Measurements from ENCODE around the gene KLHL3.

KLHL3 gene

DNA sequence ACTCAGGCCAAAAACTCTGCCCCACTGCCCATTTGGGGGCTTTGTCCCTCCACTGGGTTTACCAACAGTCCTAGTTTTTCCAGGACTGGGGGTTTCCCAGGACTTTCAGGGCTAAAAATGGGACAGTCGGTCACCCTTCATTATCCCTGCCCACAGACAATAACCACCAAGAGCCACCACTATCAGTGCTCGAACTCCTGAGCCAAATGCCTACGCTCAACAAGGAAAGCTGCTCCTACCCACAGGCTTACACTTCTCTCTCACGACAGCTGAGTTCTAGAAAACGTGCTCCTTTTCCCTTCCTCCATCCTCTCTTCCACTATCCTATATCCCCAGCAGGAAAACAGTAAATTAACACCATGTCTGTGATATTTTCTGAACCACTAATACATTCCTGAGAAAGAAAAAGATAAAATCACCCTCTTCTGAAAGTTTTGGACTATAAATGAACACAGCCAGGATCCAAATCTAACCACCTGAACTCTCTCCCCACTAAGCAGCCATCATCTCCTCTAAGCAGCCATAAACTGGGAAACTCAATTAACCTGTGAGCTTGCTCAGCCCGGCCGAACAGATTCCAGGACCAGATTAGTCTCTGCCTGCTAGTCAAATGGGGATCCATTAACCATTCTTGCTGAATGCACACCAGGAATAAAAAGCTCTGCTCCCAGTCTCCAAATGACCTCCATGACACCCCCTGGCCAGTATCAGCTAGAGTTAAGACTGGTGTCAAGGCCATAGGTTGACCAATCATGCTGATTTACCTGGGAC, 41.8 kb downstream of the KLHL3 start:
- no peak for TF ChIP-seq CTCF (IDR thresholded peaks at IDR 0.05)
- TF ChIP-seq ZFX (IDR thresholded peaks at IDR 0.05; ENCODE audit: borderline replicate concordance) = no peak
- no peak overlapping the region for H3K27ac ChIP-seq

- TF ChIP-seq CTCF (IDR thresholded peaks at IDR 0.05) (no peak), ZFX (IDR thresholded peaks at IDR 0.05; ENCODE audit: borderline replicate concordance) (no peak)
- no peak overlapping the region for H3K27ac ChIP-seq
Measured at GRCh38 chr5:137693307-137693950, 42.5 kb downstream of the KLHL3 start.

DNA sequence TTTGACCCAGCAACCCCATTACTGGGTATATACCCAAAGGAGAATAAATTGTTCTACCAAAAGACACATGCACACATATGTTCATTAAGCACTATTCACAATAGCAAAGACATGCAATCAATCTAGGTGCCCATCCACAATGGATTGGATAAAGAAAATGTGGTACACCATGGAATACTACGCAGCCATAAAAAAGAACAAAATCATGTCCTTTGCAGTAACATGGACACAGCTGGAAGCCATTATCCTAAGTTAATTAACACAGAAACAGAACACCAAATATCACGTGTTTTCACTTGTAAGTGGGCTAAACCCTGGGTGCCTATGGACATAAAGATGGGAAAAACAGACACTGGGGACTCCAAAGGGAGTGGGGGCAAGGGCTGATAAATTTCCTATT, 46.6 kb downstream of the KLHL3 start:
- TF ChIP-seq ZFX (IDR thresholded peaks at IDR 0.05; ENCODE audit: borderline replicate concordance) (no peak), CTCF (IDR thresholded peaks at IDR 0.05) (no peak)
- no peak overlapping the region for H3K27ac ChIP-seq

DNA sequence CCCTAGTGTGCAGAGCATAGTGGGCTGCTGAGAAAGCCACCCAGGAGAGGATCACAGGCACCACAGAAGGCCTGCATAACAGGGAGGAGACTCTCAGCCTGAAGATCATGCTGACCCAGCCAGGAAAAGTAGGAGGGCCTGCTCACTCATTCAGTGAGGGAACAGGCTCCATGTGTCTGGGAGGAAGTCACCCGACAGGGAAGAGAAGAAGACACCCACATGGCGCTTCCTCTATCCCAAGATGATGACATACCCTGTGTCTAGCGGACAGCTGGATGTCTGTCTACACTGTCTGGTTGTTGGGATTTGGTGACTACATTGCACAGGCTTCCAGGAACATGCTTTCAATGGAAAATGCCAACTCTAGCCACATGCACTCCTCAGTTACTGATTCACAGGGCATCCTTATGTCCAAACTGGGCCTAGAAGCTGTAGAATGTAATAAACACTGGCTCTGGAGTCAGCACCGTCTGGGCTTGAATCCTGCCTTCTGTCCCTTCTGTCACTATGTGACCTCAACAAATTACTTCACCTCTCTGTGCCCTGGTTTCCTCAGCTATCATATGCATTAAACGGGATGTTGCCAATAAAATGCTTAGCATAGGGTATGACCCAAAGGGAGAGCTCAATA, 47.6 kb downstream of the KLHL3 start:
- TF ChIP-seq ZFX (IDR thresholded peaks at IDR 0.05; ENCODE audit: borderline replicate concordance) (no peak), CTCF (IDR thresholded peaks at IDR 0.05) (no peak)
- no peak overlapping the region for H3K27ac ChIP-seq

- no peak overlapping the region for H3K27ac ChIP-seq
- TF ChIP-seq ZFX (IDR thresholded peaks at IDR 0.05; ENCODE audit: borderline replicate concordance) = no peak
- no peak for TF ChIP-seq CTCF (IDR thresholded peaks at IDR 0.05)
Measured at GRCh38 chr5:137684761-137685160, 51.1 kb downstream of the KLHL3 start.

DNA sequence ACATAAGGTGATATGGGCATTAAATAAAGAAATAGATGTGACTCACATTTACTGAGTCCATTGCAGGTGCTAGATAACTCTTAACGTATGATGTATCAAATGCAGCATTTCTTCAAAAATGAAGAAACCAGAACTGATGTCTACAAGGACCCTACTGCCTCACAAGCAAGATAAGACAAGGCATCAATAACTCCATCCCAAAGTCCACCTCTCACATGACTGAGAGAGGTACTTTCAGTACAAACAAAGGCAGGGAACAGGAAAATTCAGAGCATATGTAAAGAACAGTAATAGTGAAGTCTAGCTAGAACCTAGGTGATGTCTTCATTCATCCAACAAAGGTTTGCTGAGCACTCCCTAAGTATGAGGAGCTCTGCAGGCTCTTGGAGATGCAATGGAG, 54.7 kb downstream of the KLHL3 start:
- no peak for TF ChIP-seq ZFX (IDR thresholded peaks at IDR 0.05; ENCODE audit: borderline replicate concordance)
- no peak for TF ChIP-seq CTCF (IDR thresholded peaks at IDR 0.05)
- H3K27ac ChIP-seq = no peak overlapping the region

DNA sequence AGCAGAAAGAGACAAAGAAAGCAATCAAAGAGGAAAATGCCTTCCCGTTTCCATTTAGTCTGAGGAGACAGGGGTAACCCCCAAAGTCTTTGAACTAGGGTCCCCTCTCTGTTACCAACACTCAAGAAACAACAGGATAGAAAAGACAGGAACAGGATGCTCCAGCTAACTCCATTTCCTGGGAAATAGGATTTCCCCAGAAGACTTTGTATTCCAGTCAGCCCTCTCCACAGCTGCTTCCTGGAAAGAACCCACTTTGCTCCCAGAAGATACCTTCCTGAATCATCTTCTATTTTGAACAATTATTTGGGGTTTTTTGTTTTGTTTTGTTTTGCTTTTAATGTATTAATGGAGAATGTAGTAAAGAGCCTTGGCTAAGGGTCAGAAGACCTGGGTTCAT, 56.0 kb downstream of the KLHL3 start:
- no peak for TF ChIP-seq CTCF (IDR thresholded peaks at IDR 0.05)
- TF ChIP-seq ZFX (IDR thresholded peaks at IDR 0.05; ENCODE audit: borderline replicate concordance) = no peak
- no peak overlapping the region for H3K27ac ChIP-seq

All from 22Rv1 (cell line).